T-helper 9 cell (primary cell): ENCODE measurements around the gene THAP12.

Source experiments
- DNase-seq: peaks from one replicate; pipeline ENCODE4 v3.0.0-alpha.2; 2020

Gene THAP12

GRCh38 chr11:76379807-76380158, 1.1 kb downstream of the THAP12 start:
- DNase-seq = no peak

DNA sequence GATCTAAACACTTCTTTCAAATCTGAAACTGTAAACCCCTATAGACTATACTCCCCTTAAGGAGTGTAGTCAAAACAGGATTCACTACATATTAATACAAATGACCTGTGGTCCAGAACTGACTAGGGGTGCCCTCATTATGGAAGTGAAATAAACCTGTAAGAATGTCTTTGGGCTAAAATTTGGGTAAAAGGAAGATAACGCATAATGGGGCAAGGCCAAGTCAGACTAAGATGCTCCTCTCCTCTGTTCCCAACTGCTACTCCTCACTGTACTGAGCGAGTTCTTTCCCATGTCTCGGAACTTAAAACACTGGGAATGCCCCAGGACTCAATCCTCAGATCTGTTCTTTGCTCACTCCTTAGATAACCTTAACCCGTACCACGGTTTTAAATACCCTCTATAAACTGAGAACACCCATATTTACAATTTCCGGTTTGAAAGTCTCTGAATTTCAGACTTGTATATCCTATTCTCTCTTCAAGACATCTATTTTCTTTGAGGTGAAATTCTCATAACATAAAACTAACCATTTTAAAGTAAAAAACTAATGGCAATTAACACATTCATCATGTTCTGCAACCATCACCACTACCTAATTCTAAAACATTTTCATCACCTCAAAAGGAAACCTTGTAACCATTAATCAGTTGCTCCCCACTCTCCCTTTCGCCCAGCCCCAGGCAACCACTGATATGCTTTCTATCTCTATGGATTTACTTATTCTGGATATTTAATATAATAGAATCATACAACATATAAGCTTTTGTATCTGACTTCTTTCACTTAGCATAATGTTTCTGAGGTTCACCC, 4.0 kb downstream of the THAP12 start:
- no peak for DNase-seq

GRCh38 chr11:76371170-76371569, 9.8 kb downstream of the THAP12 start:
- no peak for DNase-seq

- no peak for DNase-seq
Measured at GRCh38 chr11:76369406-76369805, 11.5 kb downstream of the THAP12 start.

DNA sequence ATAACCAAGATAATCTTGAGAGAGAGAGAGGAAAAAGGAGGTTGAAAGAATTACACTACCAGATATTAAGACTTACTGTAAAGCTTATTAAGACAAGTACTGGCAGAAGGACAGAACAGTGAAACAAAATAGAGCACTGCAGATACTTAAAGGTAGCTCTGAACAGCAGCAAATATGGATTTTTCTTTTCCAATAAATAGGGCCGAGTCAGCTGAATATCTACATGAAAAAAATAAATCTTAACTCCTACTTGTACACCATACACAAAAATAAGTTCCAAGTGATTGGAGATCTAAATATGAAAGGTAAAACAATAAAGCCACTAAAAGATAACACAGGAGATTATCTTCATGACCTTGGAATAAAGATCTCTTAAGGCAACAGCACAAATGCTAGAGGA, 12.4 kb downstream of the THAP12 start:
- no peak for DNase-seq

GRCh38 chr11:76365038-76365679, 15.8 kb downstream of the THAP12 start:
- no peak for DNase-seq

DNA sequence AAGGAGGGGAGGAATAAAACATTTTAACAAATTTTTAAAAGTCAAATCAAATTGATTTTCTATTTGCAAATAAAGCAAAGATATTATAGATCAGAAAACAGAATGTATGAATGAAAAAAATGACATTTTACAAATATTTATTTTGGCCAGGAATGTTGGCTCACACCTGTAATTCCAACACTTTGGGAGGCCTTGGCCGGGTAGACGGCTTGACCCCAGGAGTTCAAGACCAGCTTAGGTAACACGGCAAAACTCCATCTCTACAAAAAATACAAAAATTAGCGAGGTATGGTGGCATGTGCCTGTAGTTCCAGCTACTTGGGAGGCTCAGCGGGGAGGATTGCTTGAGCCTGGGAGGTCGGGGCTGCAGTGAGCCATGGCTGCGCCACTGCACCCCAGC, 18.2 kb downstream of the THAP12 start:
- no peak for DNase-seq

GRCh38 chr11:76361776-76362175, 19.2 kb downstream of the THAP12 start:
- DNase-seq = no peak

DNA sequence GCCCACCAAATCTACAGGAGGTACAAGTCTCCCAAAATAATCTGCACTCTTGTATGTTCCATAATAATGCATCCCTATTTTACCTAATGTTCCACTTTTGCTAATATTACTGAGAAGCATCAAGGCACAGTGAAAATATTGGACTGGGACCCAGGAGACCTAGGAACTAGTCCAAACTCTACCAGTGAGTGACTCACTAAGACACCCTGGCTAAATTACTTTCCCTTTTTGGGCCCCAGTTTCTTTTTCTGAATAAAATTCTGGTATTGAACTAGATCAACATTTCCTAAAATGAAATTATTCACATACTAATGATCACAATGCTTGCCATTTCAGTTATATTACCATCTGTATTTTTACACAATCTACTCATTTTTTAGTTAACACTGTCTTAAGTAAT, 19.6 kb downstream of the THAP12 start:
- no peak for DNase-seq

DNA sequence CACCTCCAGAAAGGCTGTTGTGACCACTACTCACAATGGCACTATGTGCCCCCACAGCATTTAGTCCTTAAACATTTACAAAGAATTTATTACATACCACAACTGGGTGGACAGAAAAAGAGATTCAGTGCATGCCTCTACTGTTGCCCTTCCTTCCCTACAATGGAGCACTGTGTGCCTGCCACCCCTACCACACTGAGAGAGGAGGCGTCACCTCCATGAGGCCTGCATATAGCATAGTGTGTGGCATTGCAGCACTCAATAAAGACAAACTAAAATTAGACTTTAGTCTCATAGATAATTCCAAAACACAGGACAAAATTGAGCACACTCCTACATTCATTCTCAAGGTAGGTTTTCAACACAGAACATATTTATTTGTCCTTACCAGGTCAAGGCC, 25.8 kb downstream of the THAP12 start:
- DNase-seq = no peak

DNA sequence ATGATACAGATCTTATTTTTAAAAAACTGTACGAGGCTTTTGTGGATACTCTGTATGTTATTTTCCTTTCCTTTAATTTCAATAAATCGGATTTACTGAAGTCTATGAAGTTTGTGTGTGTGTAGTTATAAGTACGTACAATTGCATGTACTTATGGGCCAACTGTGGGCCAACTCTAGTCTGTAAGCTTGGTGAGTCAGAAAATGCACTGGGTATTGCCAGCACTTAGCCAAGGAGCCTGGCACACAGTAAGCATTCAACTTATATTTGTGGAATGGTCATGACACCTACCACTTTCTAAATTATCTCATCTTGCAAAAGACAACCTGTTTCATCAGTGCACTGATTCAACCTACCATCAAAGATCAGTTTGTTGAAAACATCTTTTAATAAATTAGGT, 32.6 kb downstream of the THAP12 start:
- DNase-seq = no peak

DNA sequence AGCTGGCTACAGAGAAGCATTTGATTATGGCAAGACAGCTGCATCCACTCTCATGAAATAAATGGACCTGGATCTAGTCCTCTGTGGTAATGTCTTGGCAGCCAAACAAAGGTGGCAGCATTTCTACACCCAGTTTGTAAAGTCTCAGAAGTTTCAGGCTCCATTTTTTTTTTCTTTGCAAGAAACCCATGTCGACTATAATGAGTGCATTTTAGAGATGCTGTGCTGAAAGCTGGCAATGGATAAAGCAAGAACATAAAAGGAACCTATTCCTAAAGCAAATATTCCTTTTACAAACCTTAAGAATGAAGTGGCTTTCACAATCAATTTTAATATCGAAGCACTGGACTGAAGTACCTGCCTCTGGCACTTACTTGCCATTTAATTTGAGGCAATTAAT, 33.5 kb downstream of the THAP12 start:
- no peak for DNase-seq

GRCh38 chr11:76339221-76339620, 41.7 kb downstream of the THAP12 start:
- no peak for DNase-seq

GRCh38 chr11:76337923-76338322, 43.0 kb downstream of the THAP12 start:
- no peak for DNase-seq

DNA sequence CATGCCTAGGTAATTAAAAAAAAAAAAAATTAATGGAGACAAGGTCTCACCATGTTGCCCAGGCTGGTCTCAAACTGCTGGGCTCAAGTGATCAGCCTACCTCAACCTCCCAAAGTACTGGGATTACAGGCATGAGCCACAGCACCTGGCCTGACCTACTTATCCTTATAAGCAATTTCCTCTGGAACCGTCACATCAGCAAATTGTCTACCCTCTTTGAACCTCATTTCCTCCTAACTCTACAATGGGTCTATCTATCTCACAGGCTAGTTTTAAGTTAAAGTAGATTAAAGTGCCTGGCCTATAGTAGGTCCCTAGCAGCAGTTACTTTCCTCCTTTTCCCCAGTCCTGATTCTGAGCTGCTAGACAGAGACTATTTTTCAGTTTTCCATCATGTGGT, 43.5 kb downstream of the THAP12 start:
- DNase-seq = no peak

DNA sequence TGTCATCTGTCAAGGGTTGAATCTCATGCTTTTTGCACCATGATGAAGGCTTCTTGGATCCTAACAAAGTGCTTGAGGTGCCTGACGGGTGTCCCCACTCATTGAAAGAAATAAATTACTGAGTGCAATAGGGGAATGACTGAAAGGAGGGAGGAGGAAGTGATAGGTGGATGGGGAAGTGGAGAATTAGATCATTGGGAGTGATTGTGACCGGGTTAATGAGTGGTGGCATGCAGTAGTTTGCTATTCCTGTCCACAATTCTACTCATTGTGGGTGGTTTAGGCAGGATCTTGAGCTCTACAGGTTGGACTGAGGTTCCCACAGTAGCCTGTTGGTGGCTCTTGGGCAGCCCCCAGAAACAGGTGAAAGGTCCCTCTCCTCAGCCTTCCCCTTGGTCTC, 44.3 kb downstream of the THAP12 start:
- DNase-seq = no peak

DNA sequence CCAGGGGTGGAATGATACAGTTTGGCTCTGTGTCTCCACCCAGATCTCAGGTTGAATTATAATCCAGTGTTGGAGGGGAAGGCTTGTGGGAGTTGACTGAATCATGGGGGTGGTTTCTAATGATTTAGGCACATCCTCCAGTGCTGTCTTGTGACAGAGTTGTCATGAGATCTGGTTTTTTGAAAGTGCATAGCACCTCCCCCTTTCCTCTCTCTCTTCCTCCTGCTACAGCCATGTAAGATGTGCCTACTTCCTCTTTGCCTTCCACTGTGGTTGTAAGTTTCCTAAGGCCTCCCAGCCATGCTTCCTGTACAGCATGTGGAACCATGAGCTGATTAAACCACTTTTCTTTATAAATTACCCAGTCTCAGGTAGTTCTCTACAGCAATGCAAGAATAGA, 45.1 kb downstream of the THAP12 start:
- no peak for DNase-seq

- no peak for DNase-seq
Measured at GRCh38 chr11:76334826-76335389, 46.0 kb downstream of the THAP12 start.

GRCh38 chr11:76330651-76331050, 50.3 kb downstream of the THAP12 start:
- no peak for DNase-seq

GRCh38 chr11:76329983-76330382, 50.9 kb downstream of the THAP12 start:
- no peak for DNase-seq

GRCh38 chr11:76329084-76329648, 51.8 kb downstream of the THAP12 start:
- DNase-seq = no peak

- no peak for DNase-seq
Measured at GRCh38 chr11:76327756-76328388, 53.1 kb downstream of the THAP12 start.

- no peak for DNase-seq
Measured at GRCh38 chr11:76327202-76327601, 53.7 kb downstream of the THAP12 start.

- no peak for DNase-seq
Measured at GRCh38 chr11:76325185-76325584, 55.7 kb downstream of the THAP12 start.
